Nephron progenitor cell (in vitro differentiated cells): Measurements from ENCODE around the gene CSF2RB.

ENCODE experiments used
- DNase-seq: peaks from one replicate; pipeline ENCODE4 v3.0.0; 2021
- H3K27ac Mint-ChIP-seq: 2 replicates; pipeline ENCODE4 v1.8.0; 2021; ENCODE audit warnings: mild to moderate bottlenecking, moderate library complexity, mixed read lengths
- H3K27me3 Mint-ChIP-seq: 2 replicates; pipeline ENCODE4 v1.8.0; 2021; ENCODE audit warnings: mild to moderate bottlenecking, low read depth, mixed read lengths; ENCODE audit not compliant: poor library complexity
- H3K36me3 Mint-ChIP-seq: 2 replicates; pipeline ENCODE4 v1.8.0; 2021; ENCODE audit warnings: low read depth, mixed read lengths
- H3K4me1 Mint-ChIP-seq: 2 replicates; pipeline ENCODE4 v1.8.0; 2021; ENCODE audit warnings: mixed read lengths
- H3K4me3 Mint-ChIP-seq: 2 replicates; pipeline ENCODE4 v1.8.0; 2021; ENCODE audit warnings: mild to moderate bottlenecking, moderate library complexity, mixed read lengths
- H3K9me3 Mint-ChIP-seq: 2 replicates; pipeline ENCODE4 v1.8.0; 2021; ENCODE audit warnings: mild to moderate bottlenecking, moderate library complexity, mixed read lengths
- CTCF ChIP-seq: fragments of 200-600 bp; sonication (generic); IDR thresholded peaks from 2 replicates; pipeline ENCODE4 v1.5.0; 2021; ENCODE audit warnings: antibody characterized with exemption

Gene CSF2RB

GRCh38 chr22:36930041-36930935 is 16.9 kb downstream of the CSF2RB start:
- Mint-ChIP-seq H3K36me3 (no peaks in the 10 kb centered on the region), H3K4me1 (peaks cover 51% of the 10 kb centered on the region), H3K27ac (peak overlapping the region; percentile 50), H3K4me3 (no peak overlapping the region), H3K9me3 (no peaks in the 10 kb centered on the region), H3K27me3 (peaks cover 5% of the 10 kb centered on the region)
- DNase-seq, result peak; percentile 55
- TF ChIP-seq CTCF, result no peak

- Mint-ChIP-seq H3K27me3 (peaks cover 5% of the 10 kb centered on the region), H3K9me3 (no peaks in the 10 kb centered on the region), H3K4me3 (no peak overlapping the region), H3K4me1 (peaks cover 46% of the 10 kb centered on the region), H3K36me3 (no peaks in the 10 kb centered on the region), H3K27ac (no peak overlapping the region)
- no peak for DNase-seq
- TF ChIP-seq CTCF, result no peak
Observed at GRCh38 chr22:36931446-36931845, 18.0 kb downstream of the CSF2RB start.

- H3K27ac Mint-ChIP-seq, result no peak overlapping the region
- no peak for DNase-seq
- H3K4me1 Mint-ChIP-seq, result peaks cover 40% of the 10 kb centered on the region
- H3K4me3 Mint-ChIP-seq, result no peak overlapping the region
- TF ChIP-seq CTCF, result no peak
- no peaks in the 10 kb centered on the region for H3K36me3 Mint-ChIP-seq
- H3K9me3 Mint-ChIP-seq, result no peaks in the 10 kb centered on the region
- H3K27me3 Mint-ChIP-seq, result peaks cover 4% of the 10 kb centered on the region
Observed at GRCh38 chr22:36933629-36934417, 20.4 kb downstream of the CSF2RB start.

GRCh38 chr22:36934418-36935312 is 21.2 kb downstream of the CSF2RB start:
- Mint-ChIP-seq H3K4me1 (peaks cover 37% of the 10 kb centered on the region), H3K4me3 (no peak overlapping the region), H3K36me3 (no peaks in the 10 kb centered on the region), H3K27me3 (peaks cover 4% of the 10 kb centered on the region), H3K27ac (no peak overlapping the region), H3K9me3 (no peaks in the 10 kb centered on the region)
- TF ChIP-seq CTCF, result no peak
- no peak for DNase-seq

- H3K27me3 Mint-ChIP-seq, result peaks cover 4% of the 10 kb centered on the region
- H3K27ac Mint-ChIP-seq, result no peak overlapping the region
- H3K36me3 Mint-ChIP-seq, result no peaks in the 10 kb centered on the region
Observed at GRCh38 chr22:36935313-36935610, 21.8 kb downstream of the CSF2RB start.

More at GRCh38 chr22:36935313-36935610, 21.8 kb downstream of the CSF2RB start:
- Mint-ChIP-seq H3K4me1 (peaks cover 31% of the 10 kb centered on the region), H3K4me3 (no peak overlapping the region), H3K9me3 (no peaks in the 10 kb centered on the region)
- DNase-seq, result no peak
- TF ChIP-seq CTCF, result no peak
